ENCODE data around the gene PEAK1.
"Not testable (repeated sequence)": the region's sequence is repeated elsewhere in the genome, so short reads cannot be mapped to it uniquely, and the experiment has no call there.

PEAK1 gene

DNA sequence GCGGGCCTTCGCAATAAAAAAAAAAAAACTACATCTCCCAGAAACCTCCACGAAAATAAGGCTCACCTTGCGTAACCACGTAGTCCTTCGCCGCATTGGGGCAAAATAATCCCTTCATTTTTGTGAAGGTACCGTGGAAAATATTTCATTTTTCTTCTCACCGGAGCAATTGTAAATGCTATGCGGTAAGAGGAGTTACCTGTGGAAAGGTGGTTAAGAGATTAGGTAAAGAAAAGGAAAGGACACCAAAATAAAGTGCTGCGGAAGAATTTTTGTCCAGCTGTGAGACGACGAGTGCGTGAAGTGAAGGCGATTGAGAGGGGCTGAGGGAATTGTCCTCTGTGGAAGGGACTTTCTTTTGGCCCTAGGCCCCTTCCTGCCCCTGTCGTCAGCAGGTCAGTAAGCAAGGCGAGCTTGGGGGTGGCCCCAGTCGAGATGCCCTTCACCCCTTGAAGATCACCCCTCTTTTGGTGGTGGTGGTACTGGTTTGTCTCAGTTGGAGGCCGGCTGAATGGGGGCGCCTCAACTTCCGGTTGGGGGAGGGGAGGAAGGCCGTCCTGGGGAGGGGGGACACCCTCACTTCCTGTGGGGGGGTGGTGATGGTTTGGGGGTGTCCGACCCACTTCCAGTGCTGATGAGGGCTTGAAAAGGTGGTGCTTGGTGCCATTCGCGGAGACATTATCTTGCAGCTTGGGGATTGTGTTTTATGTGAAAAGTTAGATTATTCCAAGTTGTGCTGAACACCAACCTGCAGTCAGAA is 886 bp upstream of the PEAK1 start, which contains the start of gene HMG20A:
TSS of gene HMG20A (plus strand) at position 279 of the 760 bp plus-strand sequence. CDS start 37,520 bp downstream, outside the sequence.
- peak in 3 of 4 experiments; percentile 76 to 88 (median 85) for DNase-seq

DNA sequence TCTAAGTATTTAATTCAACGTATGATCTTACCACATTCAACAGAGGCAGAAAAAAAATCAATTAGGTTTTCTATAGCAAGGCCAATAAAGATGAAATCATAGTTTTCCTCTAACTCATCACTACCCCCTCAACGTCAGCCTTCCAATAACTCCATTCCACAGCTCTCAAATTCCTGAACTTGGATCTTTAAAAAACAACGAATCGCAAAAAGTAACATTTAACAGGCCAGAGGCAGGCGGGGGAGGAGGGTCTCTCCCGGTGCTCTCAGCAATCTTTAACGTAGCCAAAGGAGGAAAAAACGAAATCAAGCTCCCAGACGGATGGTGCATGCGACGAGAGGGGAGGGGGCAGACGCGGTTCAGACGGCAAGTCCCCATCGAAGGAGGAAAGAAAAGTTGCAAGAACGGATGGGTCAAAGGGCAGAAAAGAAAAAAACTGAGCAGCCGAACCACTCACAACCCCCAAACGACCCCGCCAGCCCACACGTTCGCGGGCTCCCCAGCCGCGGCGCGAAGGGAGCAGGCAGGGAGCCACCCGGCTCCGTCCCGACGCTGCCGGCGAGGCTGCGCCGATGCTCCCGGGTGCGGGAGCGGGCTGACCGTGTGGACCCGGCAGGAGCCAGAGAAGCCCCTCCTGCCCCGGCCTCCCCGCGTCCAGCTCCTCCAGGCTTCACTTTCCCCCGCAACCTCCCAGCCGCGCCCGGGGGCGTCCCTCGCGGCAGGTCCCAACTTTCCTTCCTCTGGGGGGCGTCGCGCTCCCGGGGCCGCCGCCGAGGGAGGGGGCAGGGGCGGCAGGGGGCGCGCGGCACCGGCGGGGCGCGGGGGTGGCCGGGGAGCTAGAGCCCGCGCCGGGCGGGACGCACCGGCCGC is 703 bp downstream of the PEAK1 start:
- DNase-seq: peak; percentile 32 to 74 (median 48)

- DNase-seq: peak in 1 of 4 experiments; percentile 5
Observed at GRCh38 chr15:77418391-77418965, 1.4 kb downstream of the PEAK1 start.

GRCh38 chr15:77417602-77418001 is 2.3 kb downstream of the PEAK1 start:
- no peak for DNase-seq

- no peak for DNase-seq
Observed at GRCh38 chr15:77416954-77417353, 3.0 kb downstream of the PEAK1 start.

DNA sequence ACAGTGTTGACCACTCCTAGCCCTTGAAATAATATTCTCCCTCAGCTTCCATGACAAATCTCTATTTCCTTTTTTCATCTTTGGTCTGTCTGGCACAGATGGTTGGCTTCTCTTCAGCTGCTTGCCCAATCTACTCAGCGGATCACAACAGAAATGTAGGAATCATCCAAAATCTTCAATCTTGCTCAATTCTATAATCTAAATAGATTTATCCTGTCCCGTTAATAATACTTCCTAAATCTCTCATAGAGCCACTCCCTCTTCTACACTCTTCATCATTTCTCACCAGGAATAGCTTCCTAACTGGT is 3.8 kb downstream of the PEAK1 start:
- DNase-seq: peak; percentile 30 to 63 (median 50)

- DNase-seq: peak in 2 of 4 experiments; percentile 23 to 38
Observed at GRCh38 chr15:77415450-77416147, 4.3 kb downstream of the PEAK1 start.

DNA sequence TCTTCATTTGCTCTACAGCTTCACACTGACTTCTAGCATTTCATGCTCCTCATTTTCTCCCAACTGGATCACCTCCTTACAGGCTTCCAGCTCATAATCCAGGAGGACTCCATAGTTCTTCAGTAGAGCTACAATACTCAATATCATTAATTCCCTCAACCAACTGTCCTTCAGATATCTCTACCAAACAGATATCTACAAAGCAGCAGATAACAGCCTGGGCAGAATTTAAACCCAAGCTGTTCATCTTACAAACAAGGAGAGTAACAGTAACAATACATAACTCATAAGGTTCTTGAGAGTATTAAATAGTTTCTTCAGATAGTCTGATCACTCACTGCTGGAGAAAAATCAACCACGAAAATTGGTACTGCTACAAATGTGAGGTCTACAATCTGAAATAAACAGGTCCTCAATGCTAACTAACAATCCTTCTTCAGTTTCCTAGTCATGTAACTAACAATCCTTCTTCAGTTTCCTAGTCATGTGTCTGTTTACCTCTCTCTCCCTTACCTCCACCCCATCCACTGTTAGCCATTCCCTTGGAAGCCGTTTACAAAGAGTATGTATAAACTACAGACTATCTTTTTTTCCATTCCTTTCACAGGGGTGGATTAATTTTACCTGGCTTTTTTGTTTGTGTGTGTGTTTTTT is 5.0 kb downstream of the PEAK1 start:
- no peak for DNase-seq

GRCh38 chr15:77413699-77414349 is 6.1 kb downstream of the PEAK1 start:
- no peak for DNase-seq

DNA sequence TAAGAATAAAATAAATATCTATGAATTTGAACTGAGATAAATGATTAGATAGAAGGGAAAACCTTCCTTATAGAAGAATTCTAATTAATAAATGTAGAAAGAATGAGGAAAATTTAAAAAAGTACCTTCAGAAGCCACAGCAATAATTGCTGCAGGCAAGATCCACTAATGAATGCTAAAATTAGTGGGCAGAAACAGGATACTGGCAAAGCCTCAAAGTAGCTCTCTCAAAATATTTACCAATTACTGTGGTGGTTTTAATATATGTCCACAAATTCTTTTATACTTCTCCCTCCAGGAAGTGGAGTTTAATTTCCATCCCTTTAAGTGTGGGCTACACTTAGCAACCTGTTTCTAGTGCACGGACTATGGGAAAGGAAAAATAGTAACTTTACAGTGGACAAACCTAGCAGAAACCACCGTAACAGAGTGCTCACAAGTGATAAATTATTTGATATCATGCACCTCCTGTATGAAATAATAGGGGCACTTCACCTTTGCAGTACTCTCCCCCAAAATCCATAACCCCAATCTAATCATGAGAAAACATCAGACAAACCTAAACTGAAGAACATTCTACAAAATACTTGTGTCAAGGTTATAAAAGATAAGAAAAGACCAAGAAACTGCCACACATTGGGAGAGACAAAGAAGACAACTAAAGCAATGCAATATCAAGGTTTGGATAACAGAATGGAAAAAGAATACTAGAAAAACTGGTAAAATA is 6.8 kb downstream of the PEAK1 start:
- DNase-seq: no peak

DNA sequence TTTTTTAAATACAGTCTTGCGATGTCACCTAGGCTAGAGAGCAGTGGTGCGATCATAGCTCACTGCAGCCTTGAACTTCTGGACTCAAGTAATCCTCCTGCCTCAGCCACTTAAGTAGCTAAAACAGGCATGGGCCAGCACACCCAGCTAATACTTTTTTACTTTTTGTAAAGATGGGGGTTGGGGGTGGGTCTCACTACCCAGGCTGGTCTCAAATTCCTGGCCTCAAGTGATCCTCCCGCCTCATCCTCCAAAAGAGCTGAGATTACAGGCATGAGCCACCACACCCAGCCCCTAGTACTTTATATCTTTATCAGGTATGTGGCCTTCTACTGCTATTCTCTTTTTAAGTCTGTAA is 8.3 kb downstream of the PEAK1 start:
- no peak for DNase-seq

DNA sequence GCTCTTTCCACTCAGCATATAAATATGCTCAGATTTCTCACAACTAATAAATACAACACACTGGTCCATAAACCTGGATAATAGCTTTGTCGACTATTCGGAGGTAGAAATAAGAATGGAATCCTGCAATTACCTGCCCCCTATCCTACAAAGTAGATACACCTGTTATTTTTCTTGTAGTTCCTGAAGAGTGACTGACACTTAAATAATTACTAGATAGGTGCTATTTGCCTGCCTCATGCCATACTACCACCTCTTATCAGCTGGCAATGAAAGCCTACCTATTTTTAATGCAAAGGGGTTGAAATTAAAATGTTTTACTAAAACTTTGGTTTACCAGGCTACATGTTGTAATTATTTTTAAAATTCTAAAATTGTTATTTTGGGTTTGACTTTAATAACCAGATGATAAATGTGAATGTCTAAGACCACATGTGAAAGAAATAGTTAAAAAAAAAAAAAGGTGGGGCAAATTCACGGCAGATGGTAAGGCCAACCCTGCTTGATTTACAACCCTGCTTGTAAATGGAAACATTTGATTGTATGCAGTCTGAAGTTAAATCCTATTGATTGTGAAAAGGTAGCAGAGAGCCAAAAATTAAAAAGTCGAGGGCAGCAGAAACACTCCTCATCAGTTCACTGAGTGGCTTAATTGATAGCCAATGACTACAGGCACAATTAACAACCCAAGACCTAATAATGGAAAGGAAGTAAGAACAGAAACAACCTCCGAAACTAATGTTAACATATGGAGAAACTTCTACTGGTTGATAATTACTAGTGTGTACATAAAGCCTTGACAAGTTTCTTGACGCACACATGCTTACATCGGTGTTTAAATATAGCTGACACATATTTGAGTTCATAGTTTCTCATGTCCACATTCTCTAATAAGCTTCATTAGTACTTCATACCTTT is 8.9 kb downstream of the PEAK1 start:
- no peak for DNase-seq

DNA sequence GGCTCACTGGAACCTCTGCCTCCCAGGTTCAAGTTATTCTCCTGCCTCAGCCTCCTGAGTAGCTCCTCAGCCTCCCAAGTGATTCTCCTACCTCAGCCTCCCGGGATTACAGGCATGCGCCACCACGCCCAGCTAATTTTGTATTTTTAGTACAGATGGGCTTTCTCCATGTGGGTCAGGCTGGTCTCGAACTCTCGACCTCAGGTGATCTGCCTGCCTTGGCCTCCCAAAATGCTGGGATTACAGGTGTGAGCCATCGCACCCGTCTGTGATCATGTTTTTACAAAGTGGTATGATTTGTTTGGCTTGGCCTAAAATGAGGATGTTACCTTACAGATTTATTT is 9.8 kb downstream of the PEAK1 start:
- not testable (repeated sequence) for DNase-seq

- peak; percentile 46 to 80 (median 66) for DNase-seq
Observed at GRCh38 chr15:77409259-77410156, 10.4 kb downstream of the PEAK1 start.

GRCh38 chr15:77406846-77407245 is 13.1 kb downstream of the PEAK1 start:
- DNase-seq: no peak

- DNase-seq: not testable (repeated sequence)
Observed at GRCh38 chr15:77406173-77406759, 13.6 kb downstream of the PEAK1 start.

DNA sequence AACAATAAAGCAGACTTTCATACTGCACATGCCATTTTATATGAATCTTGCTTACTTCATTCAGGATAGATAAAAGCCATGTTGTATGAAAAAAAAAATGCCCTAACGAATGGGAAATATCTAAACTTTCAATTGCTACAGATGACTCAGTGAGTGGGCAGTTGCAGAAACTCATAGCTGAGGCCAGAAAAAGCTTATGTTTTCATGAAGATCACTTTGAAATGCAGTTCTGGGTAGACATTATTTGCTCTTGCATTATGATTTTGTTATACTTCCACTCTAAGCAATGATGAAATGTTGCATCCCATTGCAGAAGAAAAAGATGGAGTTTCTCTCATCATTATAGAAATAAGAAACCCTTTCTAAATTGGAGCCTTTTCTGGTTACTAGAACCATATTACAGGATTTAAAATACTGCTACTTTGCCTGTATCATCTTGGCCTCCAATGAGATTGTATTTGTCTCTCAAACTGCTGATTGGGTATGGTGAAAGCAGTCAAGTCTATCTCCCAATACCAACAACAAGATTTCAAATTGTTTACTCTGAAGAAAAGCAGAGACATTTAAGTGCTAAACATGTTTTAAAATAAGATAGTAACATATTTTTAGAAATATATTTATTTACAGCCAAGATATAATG is 17.0 kb downstream of the PEAK1 start:
- peak; percentile 43 to 82 (median 57) for DNase-seq

DNA sequence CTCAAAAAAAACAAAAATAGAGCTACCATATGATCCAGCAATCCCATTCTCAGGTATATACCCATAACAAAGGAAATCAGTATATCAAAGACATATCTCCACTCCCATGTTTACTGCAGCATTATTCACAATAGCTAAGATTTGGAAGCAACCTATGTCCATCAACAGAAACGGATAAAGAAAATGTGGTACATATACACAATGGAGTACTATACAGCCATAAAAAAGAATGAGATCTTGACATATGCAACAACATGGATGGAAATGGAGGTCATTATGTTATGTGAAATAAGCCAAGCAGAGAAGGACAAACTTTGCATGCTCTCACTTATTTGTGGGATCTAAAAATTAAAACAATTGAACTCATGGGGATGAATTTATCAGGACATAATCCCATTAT is 19.6 kb downstream of the PEAK1 start:
- DNase-seq: no peak
